HS-27A (cell line): ENCODE data around the gene ZNF14.
"Not testable (repeated sequence)": the region's sequence is repeated elsewhere in the genome, so short reads cannot be mapped to it uniquely, and the experiment has no call there.

Experiments used
- DNase-seq: peaks from one replicate; pipeline ENCODE4 v3.0.0-alpha.2; 2012; ENCODE audit warnings: low read depth, missing footprints

Gene ZNF14

GRCh38 chr19:19687090-19687489, 45.8 kb downstream of the ZNF14 start:
- DNase-seq, result no peak

- DNase-seq, result no peak
Measured at GRCh38 chr19:19686580-19686979, 46.3 kb downstream of the ZNF14 start.

DNA sequence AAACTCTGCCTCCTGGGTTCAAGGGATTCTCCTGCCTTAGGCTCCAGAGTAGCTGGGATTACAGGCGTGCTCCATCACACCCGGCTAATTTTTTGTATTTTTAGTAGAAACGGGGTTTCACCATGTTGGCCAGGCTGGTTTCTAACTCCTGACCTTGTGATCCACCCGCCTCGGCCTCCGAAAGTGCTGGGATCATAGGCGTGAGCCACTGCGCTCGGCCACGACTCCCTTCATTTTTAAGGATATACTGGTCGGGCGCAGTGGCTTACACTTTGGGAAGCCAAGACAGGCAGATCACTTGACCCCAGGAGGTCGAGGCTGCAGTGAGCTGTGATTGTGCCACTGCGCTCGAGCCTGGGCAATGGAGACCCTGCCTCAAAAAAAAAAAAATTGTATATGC, 46.8 kb downstream of the ZNF14 start:
- DNase-seq, result not testable (repeated sequence)

GRCh38 chr19:19679176-19680073, 53.5 kb downstream of the ZNF14 start:
- DNase-seq, result no peak

DNA sequence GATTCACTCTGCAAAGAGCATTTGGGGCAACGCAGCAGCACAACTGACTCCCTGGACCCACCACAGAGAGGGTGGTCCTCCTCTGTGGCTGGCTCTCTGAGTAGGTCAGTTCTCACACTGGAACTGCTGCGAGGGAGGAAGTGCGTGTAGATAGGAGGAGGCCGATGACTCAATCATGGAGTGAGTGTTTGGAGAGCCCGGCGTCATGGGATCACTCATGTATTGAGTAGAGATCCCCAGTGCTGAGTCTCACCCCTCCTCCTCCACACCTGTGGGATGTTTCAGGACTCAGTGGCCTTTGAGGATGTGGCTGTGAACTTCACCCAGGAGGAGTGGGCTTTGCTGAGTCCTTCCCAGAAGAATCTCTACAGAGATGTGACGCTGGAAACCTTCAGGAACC, 55.3 kb downstream of the ZNF14 start:
- DNase-seq, result no peak

DNA sequence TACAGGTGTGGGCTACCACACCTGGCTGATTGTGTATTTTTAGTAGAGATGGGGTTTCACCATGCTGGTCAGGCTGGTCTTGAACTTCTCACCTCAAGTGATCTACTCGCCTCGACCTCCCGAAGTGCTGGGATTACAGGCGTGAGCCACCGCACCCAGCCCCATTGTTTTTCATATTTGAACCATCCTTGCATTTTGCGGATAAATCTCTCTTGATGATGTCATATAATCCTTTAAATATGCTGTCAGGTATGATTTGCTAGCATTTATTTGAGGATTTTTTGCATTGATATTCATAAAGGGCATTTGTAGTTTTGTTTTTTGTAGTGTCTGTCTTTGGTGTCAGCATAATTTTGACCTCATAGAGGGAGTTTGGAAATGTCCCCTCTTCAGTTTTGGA, 58.6 kb downstream of the ZNF14 start:
- DNase-seq, result no peak

DNA sequence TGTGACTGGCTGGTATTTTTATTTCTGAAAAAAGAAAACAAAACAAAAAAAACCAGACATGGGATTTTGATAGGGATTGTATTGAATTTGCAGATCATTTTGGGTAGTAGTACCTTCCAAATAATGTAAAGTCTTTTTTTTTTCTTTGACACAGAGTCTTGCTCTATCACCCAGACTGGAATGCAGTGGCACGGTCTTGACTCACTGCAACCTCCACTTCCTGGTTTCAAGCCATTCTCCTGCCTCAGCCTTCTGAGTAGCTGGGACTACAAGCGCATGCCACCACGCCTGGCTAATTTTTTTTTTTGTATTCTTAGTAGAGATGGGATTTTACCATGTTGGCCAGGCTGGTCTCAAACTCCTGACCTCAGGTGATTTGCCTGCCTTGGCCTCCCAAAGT, 60.1 kb downstream of the ZNF14 start:
- DNase-seq, result no peak

GRCh38 chr19:19670070-19670551, 62.8 kb downstream of the ZNF14 start:
- DNase-seq, result no peak

GRCh38 chr19:19668230-19669012, 64.5 kb downstream of the ZNF14 start, which contains the start of gene ZNF101:
ZNF101 (plus strand) TSS chr19:19668839; CDS start chr19:19668964, 125 bp downstream.
- DNase-seq, result peak; percentile 23

DNA sequence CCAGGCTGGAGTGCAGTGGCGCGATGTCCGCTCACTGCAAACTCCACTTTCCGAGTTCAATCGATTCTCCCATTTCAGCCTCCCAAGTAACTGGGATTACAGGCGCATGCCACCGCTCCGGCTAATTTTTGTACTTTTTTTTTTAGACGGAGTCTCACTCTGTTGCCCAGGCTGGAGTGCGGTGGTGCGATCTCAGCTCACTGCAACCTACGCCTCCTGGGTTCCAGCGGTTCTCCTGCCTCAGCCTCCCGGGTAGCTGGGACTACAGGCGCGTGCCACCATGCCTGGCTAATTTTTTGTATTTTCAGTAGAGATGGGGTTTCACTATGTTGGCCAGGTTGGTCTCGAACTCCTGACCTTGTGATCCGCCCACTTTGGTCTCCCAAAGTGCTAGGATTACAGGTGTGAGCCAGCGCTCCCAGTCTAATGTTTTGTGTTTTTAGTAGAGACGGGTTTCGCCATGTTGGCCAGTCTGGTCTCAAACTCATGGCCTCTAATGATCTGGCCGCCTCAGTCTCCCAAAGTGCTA, 67.4 kb downstream of the ZNF14 start:
- DNase-seq, result not testable (repeated sequence)

- DNase-seq, result peak; percentile 85
Measured at GRCh38 chr19:19663256-19664120, 69.4 kb downstream of the ZNF14 start, which contains the start of gene ATP13A1. ATP13A1 (minus strand) TSS chr19:19663676; CDS start chr19:19663666, 10 bp downstream.

DNA sequence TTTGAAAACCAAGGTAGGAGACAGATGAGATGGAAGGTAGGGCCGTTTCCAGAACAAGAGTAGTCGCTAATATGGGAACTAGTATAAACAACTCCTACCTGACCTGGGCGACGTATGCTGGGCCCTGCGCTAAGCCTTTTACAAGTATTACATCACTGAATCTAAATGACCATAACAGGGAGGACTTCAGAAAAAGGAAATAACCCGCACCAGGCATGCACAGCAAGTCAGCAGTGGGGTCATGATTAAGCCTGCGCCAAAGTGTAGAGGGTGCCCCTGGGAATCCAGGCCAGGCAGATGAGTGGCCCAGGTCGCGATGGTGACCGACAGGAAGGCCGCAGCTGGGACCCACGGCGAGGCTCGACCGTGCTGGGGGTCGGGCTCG, 70.0 kb downstream of the ZNF14 start:
- no peak for DNase-seq

- no peak for DNase-seq
Measured at GRCh38 chr19:19662344-19662743, 70.6 kb downstream of the ZNF14 start.

GRCh38 chr19:19661675-19662251, 71.1 kb downstream of the ZNF14 start:
- DNase-seq, result no peak

- no peak for DNase-seq
Measured at GRCh38 chr19:19661141-19661674, 71.7 kb downstream of the ZNF14 start.
